Activated CD8-positive, alpha-beta memory T cell treated with anti-CD3 and anti-CD28 coated beads, Interleukin-2, amount 50 U/mL, for 24 hours (primary cell): ENCODE measurements around the gene PTPRCAP.
"Not testable (repeated sequence)": the region's sequence is repeated elsewhere in the genome, so short reads cannot be mapped to it uniquely, and the experiment has no call there.

Source experiments
- DNase-seq: peaks from one replicate; pipeline ENCODE4 v3.0.0-alpha.2; 2020; ENCODE audit errors: extremely low read depth

The PTPRCAP gene

GRCh38 chr11:67427364-67427859 is 10.1 kb downstream of the PTPRCAP start:
- not testable (repeated sequence) for DNase-seq

- no peak for DNase-seq
These were observed 13.4 kb downstream of the PTPRCAP start for GRCh38 chr11:67423891-67424613.

GRCh38 chr11:67423466-67423865 is 14.0 kb downstream of the PTPRCAP start:
- DNase-seq = no peak

GRCh38 chr11:67422891-67423290 is 14.6 kb downstream of the PTPRCAP start:
- no peak for DNase-seq

- DNase-seq = no peak
These were observed 16.0 kb downstream of the PTPRCAP start for GRCh38 chr11:67421430-67422031.

- DNase-seq = peak; percentile 93
These were observed 16.6 kb downstream of the PTPRCAP start for GRCh38 chr11:67420646-67421429.

GRCh38 chr11:67420147-67420645 is 17.3 kb downstream of the PTPRCAP start:
- no peak for DNase-seq

GRCh38 chr11:67419325-67420049 is 18.0 kb downstream of the PTPRCAP start:
- no peak for DNase-seq

GRCh38 chr11:67418476-67419281 is 18.8 kb downstream of the PTPRCAP start:
- no peak for DNase-seq

GRCh38 chr11:67417425-67417824 is 20.1 kb downstream of the PTPRCAP start:
- no peak for DNase-seq

- DNase-seq = no peak
These were observed 20.8 kb downstream of the PTPRCAP start for GRCh38 chr11:67416416-67417335.

- no peak for DNase-seq
These were observed 21.8 kb downstream of the PTPRCAP start, which contains the start of gene CARNS1 for GRCh38 chr11:67415501-67416304. Gene CARNS1 (plus strand): TSS chr11:67415678. CDS start chr11:67416200, 522 bp downstream.

- no peak for DNase-seq
These were observed 24.1 kb downstream of the PTPRCAP start for GRCh38 chr11:67413266-67413849.

- DNase-seq = no peak
These were observed 24.8 kb downstream of the PTPRCAP start for GRCh38 chr11:67412495-67413179.

- no peak for DNase-seq
These were observed 25.7 kb downstream of the PTPRCAP start for GRCh38 chr11:67411785-67412152.

- DNase-seq = no peak
These were observed 26.3 kb downstream of the PTPRCAP start for GRCh38 chr11:67410984-67411784.

GRCh38 chr11:67410369-67410831 is 27.1 kb downstream of the PTPRCAP start:
- DNase-seq = no peak
